H9 (cell line): Measurements from ENCODE around the gene ALPI. TPM values are rescaled to one million over a fixed set of nuclear protein-coding genes. Genes with fewer than 3 reads are reported as not detected.

Experiments
- DNase-seq: peaks from one replicate; pipeline ENCODE4 v3.0.0-alpha.2; 2017
- H2AFZ ChIP-seq: one replicate; pipeline ENCODE4 v1.6.1; 2013; ENCODE audit warnings: mild to moderate bottlenecking, low read length, control low read depth, moderate library complexity
- H2AK5ac ChIP-seq: 2 replicates; pipeline ENCODE4 v1.6.1; 2013; ENCODE audit warnings: low read length, control low read depth, mixed read lengths; ENCODE audit not compliant: insufficient read length
- H2BK120ac ChIP-seq: one replicate; pipeline ENCODE4 v1.6.1; 2013; ENCODE audit warnings: low read depth, mild to moderate bottlenecking, low read length, control low read depth, inconsistent platforms; ENCODE audit not compliant: poor library complexity, severe bottlenecking
- H2BK12ac ChIP-seq: 2 replicates; pipeline ENCODE4 v1.6.1; 2013; ENCODE audit warnings: low read length, control low read depth, mixed read lengths, low read depth; ENCODE audit not compliant: insufficient read length
- H2BK15ac ChIP-seq: 2 replicates; pipeline ENCODE4 v1.6.1; 2013; ENCODE audit warnings: low read depth, low read length, control low read depth
- H2BK20ac ChIP-seq: one replicate; pipeline ENCODE4 v1.6.1; 2013; ENCODE audit warnings: low read depth, mild to moderate bottlenecking, low read length, control low read depth, inconsistent platforms; ENCODE audit not compliant: poor library complexity, severe bottlenecking
- H2BK5ac ChIP-seq: 2 replicates; pipeline ENCODE4 v1.6.1; 2013; ENCODE audit warnings: low read length, control low read depth, mixed read lengths; ENCODE audit not compliant: insufficient read length
- H3K14ac ChIP-seq: 2 replicates; pipeline ENCODE4 v1.6.1; 2013; ENCODE audit warnings: low read length, control low read depth; ENCODE audit not compliant: insufficient read depth
- H3K18ac ChIP-seq: 2 replicates; pipeline ENCODE4 v1.6.1; 2013; ENCODE audit warnings: low read depth, mild to moderate bottlenecking, mixed read lengths, low read length, control low read depth; ENCODE audit not compliant: insufficient read length
- H3K23ac ChIP-seq: 2 replicates; pipeline ENCODE4 v1.6.1; 2013; ENCODE audit warnings: low read length, control low read depth, mixed read lengths, low read depth; ENCODE audit not compliant: insufficient read length
- H3K23me2 ChIP-seq: 2 replicates; pipeline ENCODE4 v1.6.1; 2013; ENCODE audit warnings: low read depth, mild to moderate bottlenecking, mixed read lengths, low read length, control low read depth; ENCODE audit not compliant: insufficient read length, poor library complexity, severe bottlenecking
- H3K27ac ChIP-seq: 2 replicates; pipeline ENCODE4 v1.5.1; 2013; ENCODE audit warnings: low read length, control low read depth, mixed read lengths, low read depth; ENCODE audit not compliant: insufficient read length
- H3K27me3 ChIP-seq: 2 replicates; pipeline ENCODE4 v1.6.1; 2013; ENCODE audit warnings: low read length, control low read depth, inconsistent platforms; ENCODE audit not compliant: insufficient read depth
- H3K4ac ChIP-seq: 2 replicates; pipeline ENCODE4 v1.6.1; 2013; ENCODE audit warnings: low read depth, mild to moderate bottlenecking, control low read depth, inconsistent platforms, low read length, moderate library complexity
- H3K4me1 ChIP-seq: 2 replicates; pipeline ENCODE4 v1.6.1; 2013; ENCODE audit warnings: low read length, control low read depth, inconsistent platforms; ENCODE audit not compliant: insufficient read depth
- H3K4me2 ChIP-seq: 2 replicates; pipeline ENCODE4 v1.6.1; 2013; ENCODE audit warnings: low read length, control low read depth, mixed read lengths; ENCODE audit not compliant: insufficient read length, insufficient read depth
- H3K56ac ChIP-seq: 2 replicates; pipeline ENCODE4 v1.6.1; 2013; ENCODE audit warnings: low read depth, mild to moderate bottlenecking, mixed read lengths, low read length, control low read depth; ENCODE audit not compliant: insufficient read length
- H3K79me1 ChIP-seq: 2 replicates; pipeline ENCODE4 v1.6.1; 2013; ENCODE audit warnings: low read depth, mild to moderate bottlenecking, moderate library complexity, low read length, control low read depth, inconsistent platforms; ENCODE audit not compliant: insufficient read depth, poor library complexity, severe bottlenecking
- H3K79me2 ChIP-seq: 2 replicates; pipeline ENCODE4 v1.6.1; 2013; ENCODE audit warnings: low read length, control low read depth, inconsistent platforms; ENCODE audit not compliant: insufficient read depth
- H3K9ac ChIP-seq: 2 replicates; pipeline ENCODE4 v1.6.1; 2013; ENCODE audit warnings: low read length, control low read depth, mixed read lengths; ENCODE audit not compliant: insufficient read length; ENCODE audit errors: extremely low read depth
- H3K9me3 ChIP-seq: one replicate; pipeline ENCODE4 v1.6.1; 2013; ENCODE audit warnings: low read depth, low read length, inconsistent platforms; ENCODE audit not compliant: control insufficient read depth
- H3T11ph ChIP-seq: one replicate; pipeline ENCODE4 v1.6.1; 2013; ENCODE audit warnings: mild to moderate bottlenecking, low read length, control low read depth, inconsistent platforms
- H4K20me1 ChIP-seq: one replicate; pipeline ENCODE4 v1.6.1; 2013; ENCODE audit not compliant: control insufficient read depth, insufficient read length, insufficient read depth
- H4K5ac ChIP-seq: 2 replicates; pipeline ENCODE4 v1.6.1; 2013; ENCODE audit warnings: low read depth, mild to moderate bottlenecking, mixed read lengths, low read length, control low read depth; ENCODE audit not compliant: insufficient read length
- H4K8ac ChIP-seq: replicated peaks from 2 replicates; pipeline ENCODE4 v1.6.1; 2013; ENCODE audit warnings: low read length, control low read depth, mixed read lengths, low read depth; ENCODE audit not compliant: insufficient read length
- H4K91ac ChIP-seq: 2 replicates; pipeline ENCODE4 v1.6.1; 2013; ENCODE audit warnings: low read depth, mild to moderate bottlenecking, moderate library complexity, mixed read lengths, low read length, control low read depth; ENCODE audit not compliant: insufficient read length
- H3K27ac Mint-ChIP-seq, 3 experiments: 2 replicates in 2 of 3; 3 replicates in 1 of 3; pipeline ENCODE4 v1.8.0; 2020 to 2021; ENCODE audit warnings: mixed read lengths in 3 of 3, mild to moderate bottlenecking in 1 of 3, moderate library complexity in 1 of 3
- H3K27me3 Mint-ChIP-seq: 2 replicates; pipeline ENCODE4 v1.8.0; 2021; ENCODE audit warnings: low read depth, mild to moderate bottlenecking, moderate library complexity, mixed read lengths
- H3K36me3 Mint-ChIP-seq, 3 experiments: 2 replicates in 2 of 3; 3 replicates in 1 of 3; pipeline ENCODE4 v1.8.0; 2020 to 2021; ENCODE audit warnings: low read depth in 3 of 3, mixed read lengths in 3 of 3; ENCODE audit not compliant: insufficient read depth in 1 of 3
- H3K4me1 Mint-ChIP-seq, 2 experiments: 2 replicates each; pipeline ENCODE4 v1.8.0; 2020; ENCODE audit warnings: mixed read lengths in 2 of 2
- H3K4me3 Mint-ChIP-seq, 2 experiments: 2 replicates in 1 of 2; 3 replicates in 1 of 2; pipeline ENCODE4 v1.8.0; 2020 to 2021; ENCODE audit warnings: mild to moderate bottlenecking in 2 of 2, mixed read lengths in 2 of 2, moderate library complexity in 1 of 2
- H3K9me3 Mint-ChIP-seq, 2 experiments: 2 replicates in 1 of 2; 3 replicates in 1 of 2; pipeline ENCODE4 v1.8.0; 2020; ENCODE audit warnings: mild to moderate bottlenecking in 2 of 2, mixed read lengths in 2 of 2, moderate library complexity in 1 of 2
- WGBS: extraction: QIAGEN DNeasy Blood & Tissue Kit; methylation state at CpG from one replicate; pipeline ENCODE4 v1.1.7; 2013; ENCODE audit warnings: missing lambda C conversion rate, low lambda C conversion rate, mixed read lengths; ENCODE audit not compliant: insufficient read length; ENCODE audit errors: extremely low coverage; 5-methylcytosine and 5-hydroxymethylcytosine counted together
- total RNA-seq: library from RNA; stranded (reverse); gene quantifications from 2 replicates; pipeline ENCODE4 v1.2.1, GENCODE V29; 2021
- TF ChIP-seq, protein P1 (sequence below): fragments of 200-600 bp; sonication (generic); conservative IDR thresholded peaks from 3 replicates; pipeline ENCODE4 v1.8.0; 2021; ENCODE audit warnings: antibody characterized with exemption, mild to moderate bottlenecking

ALPI gene
- total RNA-seq, 1 experiment from 2014 or later, result not detected

DNA sequence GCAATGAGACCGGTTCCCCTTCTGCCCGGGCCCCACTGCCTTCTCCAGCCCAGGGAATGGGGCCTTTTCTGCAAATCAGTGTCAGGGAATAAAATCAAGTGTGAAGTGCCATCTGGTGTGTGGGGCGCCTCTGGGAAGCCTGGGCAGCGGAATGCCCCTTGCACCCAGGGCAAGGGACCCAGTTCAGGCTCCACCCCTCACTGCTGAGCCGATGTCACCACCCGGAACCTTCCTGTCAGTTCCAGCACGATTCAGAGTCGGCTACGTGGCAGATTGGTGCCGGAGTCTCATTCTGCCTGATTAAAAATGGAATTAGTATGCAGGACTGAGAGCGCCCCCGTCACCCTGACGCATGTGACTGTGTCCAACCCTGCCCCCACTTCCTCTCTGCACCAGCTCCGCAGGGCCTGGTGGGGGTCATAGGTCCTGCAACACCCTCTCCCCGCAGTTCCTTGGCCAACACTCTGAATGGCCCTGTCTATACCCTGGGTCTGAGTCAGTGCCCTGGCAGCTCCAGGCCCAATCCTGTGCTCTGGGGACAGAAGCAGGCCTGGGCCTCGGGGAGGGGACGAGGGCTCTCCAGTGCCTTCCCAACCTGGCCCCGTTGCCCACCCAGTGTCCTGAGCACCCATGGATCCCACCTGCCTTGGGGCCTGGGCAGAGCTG lies 8.2 kb upstream of the ALPI start:
- WGBS, result no CpG with 5 or more reads among the region's 18 CpGs

More for the DNA sequence above, 8.2 kb upstream of the ALPI start:
- no peak overlapping the region for H2BK15ac ChIP-seq
- Mint-ChIP-seq H3K36me3 (no peaks in the 10 kb centered on the region), H3K9me3 (no peaks in the 10 kb centered on the region), H3K27me3 (peaks cover 11% of the 10 kb centered on the region), H3K27ac (no peak overlapping the region), H3K4me3 (no peak overlapping the region), H3K4me1 (no peaks in the 10 kb centered on the region)
- no peak overlapping the region for H2BK5ac ChIP-seq
- TF ChIP-seq, protein P1, sequence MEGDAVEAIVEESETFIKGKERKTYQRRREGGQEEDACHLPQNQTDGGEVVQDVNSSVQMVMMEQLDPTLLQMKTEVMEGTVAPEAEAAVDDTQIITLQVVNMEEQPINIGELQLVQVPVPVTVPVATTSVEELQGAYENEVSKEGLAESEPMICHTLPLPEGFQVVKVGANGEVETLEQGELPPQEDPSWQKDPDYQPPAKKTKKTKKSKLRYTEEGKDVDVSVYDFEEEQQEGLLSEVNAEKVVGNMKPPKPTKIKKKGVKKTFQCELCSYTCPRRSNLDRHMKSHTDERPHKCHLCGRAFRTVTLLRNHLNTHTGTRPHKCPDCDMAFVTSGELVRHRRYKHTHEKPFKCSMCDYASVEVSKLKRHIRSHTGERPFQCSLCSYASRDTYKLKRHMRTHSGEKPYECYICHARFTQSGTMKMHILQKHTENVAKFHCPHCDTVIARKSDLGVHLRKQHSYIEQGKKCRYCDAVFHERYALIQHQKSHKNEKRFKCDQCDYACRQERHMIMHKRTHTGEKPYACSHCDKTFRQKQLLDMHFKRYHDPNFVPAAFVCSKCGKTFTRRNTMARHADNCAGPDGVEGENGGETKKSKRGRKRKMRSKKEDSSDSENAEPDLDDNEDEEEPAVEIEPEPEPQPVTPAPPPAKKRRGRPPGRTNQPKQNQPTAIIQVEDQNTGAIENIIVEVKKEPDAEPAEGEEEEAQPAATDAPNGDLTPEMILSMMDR, result no peak
- H3K27me3 ChIP-seq, result no peaks in the 10 kb centered on the region
- DNase-seq, result peak; percentile 22
- no peaks in the 10 kb centered on the region for H3K79me1 ChIP-seq
- H4K91ac ChIP-seq, result no peak overlapping the region
- H3K4me2 ChIP-seq, result no peak overlapping the region
- no peak overlapping the region for H3K56ac ChIP-seq
- no peak overlapping the region for H3K27ac ChIP-seq
- H2BK20ac ChIP-seq, result no peak overlapping the region
- no peak overlapping the region for H3K18ac ChIP-seq
- H3K79me2 ChIP-seq, result no peaks in the 10 kb centered on the region
- H3K4ac ChIP-seq, result no peak overlapping the region
- no peaks in the 10 kb centered on the region for H3K23me2 ChIP-seq
- no peaks in the 10 kb centered on the region for H4K20me1 ChIP-seq
- H4K8ac ChIP-seq, result no peak overlapping the region
- no peak overlapping the region for H3K23ac ChIP-seq
- H3T11ph ChIP-seq, result no peak overlapping the region
- H3K9me3 ChIP-seq, result no peaks in the 10 kb centered on the region
- H3K4me1 ChIP-seq, result no peaks in the 10 kb centered on the region
- no peak overlapping the region for H2AK5ac ChIP-seq
- H2BK120ac ChIP-seq, result no peak overlapping the region
- no peak overlapping the region for H4K5ac ChIP-seq
- H2AFZ ChIP-seq, result no peak overlapping the region
- H3K9ac ChIP-seq, result no peak overlapping the region
- H2BK12ac ChIP-seq, result no peak overlapping the region
- no peak overlapping the region; the same call in 1 of the 2 replicates for H3K14ac ChIP-seq
